Esophagus muscularis mucosa (tissue), 4 donors: ENCODE measurements around the gene APOL3. TPM values are rescaled to one million over a fixed set of nuclear protein-coding genes. Genes with fewer than 3 reads are reported as not detected.

Experiments
- DNase-seq: peaks from one replicate; pipeline ENCODE4 v3.0.0-alpha.2; 2017; ENCODE audit errors: extremely low spot score
- H3K27ac ChIP-seq, 4 donors: fragments of 200-600 bp; sonication (generic); replicated peaks in 1 of 4; 1 replicate in 3 of 4; 2 replicates in 1 of 4; pipeline ENCODE4 v1.5.1; 2016 to 2019; ENCODE audit warnings: mild to moderate bottlenecking in 1 of 4
- H3K27me3 ChIP-seq, 4 donors: fragments of 200-600 bp; sonication (generic); one replicate each; pipeline versions ENCODE4 v1.5.1 to v1.6.0; 2016 to 2019
- H3K36me3 ChIP-seq, 4 donors: fragments of 200-600 bp; sonication (generic); one replicate each; pipeline ENCODE4 v1.5.1; 2016 to 2019
- H3K4me1 ChIP-seq, 4 donors: fragments of 200-600 bp; sonication (generic); one replicate each; pipeline ENCODE4 v1.5.1; 2016 to 2019
- H3K4me3 ChIP-seq, 4 donors: fragments of 200-600 bp; sonication (generic); 1 replicate in 2 of 4; 2 replicates in 2 of 4; pipeline ENCODE4 v1.5.1; 2016 to 2019; ENCODE audit warnings: mild to moderate bottlenecking in 4 of 4, moderate library complexity in 1 of 4
- H3K9me3 ChIP-seq, 4 donors: fragments of 200-600 bp; sonication (generic); 1 replicate in 3 of 4; 2 replicates in 1 of 4; pipeline ENCODE4 v1.5.1; 2016 to 2019
- CTCF ChIP-seq, 3 experiments: fragments of 200-600 bp in 2 of 3; fragments of 450-650 bp in 1 of 3; sonication (generic) in 2 of 3; IDR thresholded peaks; one replicate each; pipeline ENCODE4 v1.5.1; 2017 to 2019; ENCODE audit warnings: antibody characterized with exemption in 3 of 3, mild to moderate bottlenecking in 2 of 3, moderate library complexity in 1 of 3
- EP300 ChIP-seq: sonication (generic); formaldehyde crosslinking; IDR thresholded peaks from one replicate; pipeline ENCODE4 v1.6.1; 2017; ENCODE audit warnings: antibody characterized with exemption
- POLR2A ChIP-seq: fragments of 450-650 bp; IDR thresholded peaks from one replicate; pipeline ENCODE4 v1.6.1; 2017; ENCODE audit warnings: antibody characterized with exemption, moderate library complexity, mild to moderate bottlenecking, low read depth
- POLR2AphosphoS5 ChIP-seq, 2 donors: sonication (generic); formaldehyde crosslinking; IDR thresholded peaks; one replicate each; pipeline ENCODE4 v1.6.1; 2017; ENCODE audit warnings: antibody characterized with exemption in 2 of 2
- WGBS: methylation state at CpG from one replicate; pipeline ENCODE4 v1.1.5; 2018; 5-methylcytosine and 5-hydroxymethylcytosine counted together
- intact Hi-C: fragments of 100-400 bp; cut with DNase I; formaldehyde crosslinking; loops from one replicate; pipeline ENCODE4 v1.15.1; 2023
- total RNA-seq, 4 donors: library from RNA; depleted of rRNA; stranded (reverse); fragments of >200 nt; gene quantifications; one replicate each; pipeline versions ENCODE4 v1.1.0 to v1.2.1, GENCODE V29; 2016

APOL3 gene
- total RNA-seq, 4 donors from 2014 or later: 36.5 to 76.3 (median 52.8) TPM

GRCh38 chr22:36184433-36185025 is 24.0 kb upstream of the APOL3 start:
- 88% methylated on average over 9 of the region's 10 CpGs for WGBS

GRCh38 chr22:36183446-36183845 is 22.9 kb upstream of the APOL3 start:
- Histone ChIP-seq H3K27ac (no peak overlapping the region), H3K27me3 (no peaks in the 10 kb centered on the region), H3K4me1 (peaks cover 0 to 14% (median 7%) of the 10 kb centered on the region in 4 donors), H3K9me3 (no peaks in the 10 kb centered on the region), H3K36me3 (no peaks in the 10 kb centered on the region), H3K4me3 (no peak overlapping the region)
- intact Hi-C loops: loop anchor here (2.0 kb wide), 1 partner anchor 39 kb away; no protein-coding TSS in a partner anchor
- TF ChIP-seq POLR2AphosphoS5 (IDR thresholded peaks at IDR 0.05) (no peak), CTCF (IDR thresholded peaks at IDR 0.05) (no peak), EP300 (no peak), POLR2A (no peak)
- WGBS: 91% methylated on average over 5 of the region's 7 CpGs
- DNase-seq: no peak

More at GRCh38 chr22:36184433-36185025, 24.0 kb upstream of the APOL3 start:
- no peak overlapping the region for H3K27ac ChIP-seq
- TF ChIP-seq POLR2AphosphoS5 (IDR thresholded peaks at IDR 0.05) (no peak), CTCF (IDR thresholded peaks at IDR 0.05) (no peak), EP300 (no peak), POLR2A (no peak)
- H3K4me3 ChIP-seq: no peak overlapping the region
- H3K9me3 ChIP-seq: no peaks in the 10 kb centered on the region
- peaks cover 0 to 14% (median 7%) of the 10 kb centered on the region in 4 donors for H3K4me1 ChIP-seq
- no peaks in the 10 kb centered on the region for H3K36me3 ChIP-seq
- no peak for DNase-seq
- no peaks in the 10 kb centered on the region for H3K27me3 ChIP-seq
- intact Hi-C loops: no loop called here

GRCh38 chr22:36182857-36183256 is 22.3 kb upstream of the APOL3 start:
- Histone ChIP-seq H3K9me3 (no peaks in the 10 kb centered on the region), H3K27ac (no peak overlapping the region), H3K4me1 (peaks cover 0 to 14% (median 7%) of the 10 kb centered on the region in 4 donors), H3K36me3 (no peaks in the 10 kb centered on the region), H3K27me3 (no peaks in the 10 kb centered on the region), H3K4me3 (no peak overlapping the region)
- no peak for DNase-seq
- TF ChIP-seq POLR2A (no peak), CTCF (IDR thresholded peaks at IDR 0.05) (no peak), POLR2AphosphoS5 (IDR thresholded peaks at IDR 0.05) (no peak), EP300 (no peak)
- 98% methylated on average over 6 of the region's 6 CpGs for WGBS
- intact Hi-C loops: loop anchor here (2.0 kb wide), 1 partner anchor 38 kb away; no protein-coding TSS in a partner anchor

- 83% methylated on average over 7 of the region's 7 CpGs for WGBS
- Histone ChIP-seq H3K4me3 (no peak overlapping the region), H3K27me3 (no peaks in the 10 kb centered on the region), H3K36me3 (no peaks in the 10 kb centered on the region), H3K4me1 (peaks cover 0 to 14% (median 7%) of the 10 kb centered on the region in 4 donors), H3K9me3 (no peaks in the 10 kb centered on the region), H3K27ac (no peak overlapping the region)
- intact Hi-C loops: loop anchor here (2.0 kb wide), 1 partner anchor 37 kb away; no protein-coding TSS in a partner anchor
- no peak for DNase-seq
- no peak for TF ChIP-seq CTCF (IDR thresholded peaks at IDR 0.05)
- TF ChIP-seq POLR2AphosphoS5 (IDR thresholded peaks at IDR 0.05): no peak
- no peak for TF ChIP-seq POLR2A
Measured at GRCh38 chr22:36182056-36182455, 21.5 kb upstream of the APOL3 start.
